ENCODE data around the gene CTNNA2.
"Not testable (repeated sequence)": the region's sequence is repeated elsewhere in the genome, so short reads cannot be mapped to it uniquely, and the experiment has no call there.

Gene CTNNA2

DNA sequence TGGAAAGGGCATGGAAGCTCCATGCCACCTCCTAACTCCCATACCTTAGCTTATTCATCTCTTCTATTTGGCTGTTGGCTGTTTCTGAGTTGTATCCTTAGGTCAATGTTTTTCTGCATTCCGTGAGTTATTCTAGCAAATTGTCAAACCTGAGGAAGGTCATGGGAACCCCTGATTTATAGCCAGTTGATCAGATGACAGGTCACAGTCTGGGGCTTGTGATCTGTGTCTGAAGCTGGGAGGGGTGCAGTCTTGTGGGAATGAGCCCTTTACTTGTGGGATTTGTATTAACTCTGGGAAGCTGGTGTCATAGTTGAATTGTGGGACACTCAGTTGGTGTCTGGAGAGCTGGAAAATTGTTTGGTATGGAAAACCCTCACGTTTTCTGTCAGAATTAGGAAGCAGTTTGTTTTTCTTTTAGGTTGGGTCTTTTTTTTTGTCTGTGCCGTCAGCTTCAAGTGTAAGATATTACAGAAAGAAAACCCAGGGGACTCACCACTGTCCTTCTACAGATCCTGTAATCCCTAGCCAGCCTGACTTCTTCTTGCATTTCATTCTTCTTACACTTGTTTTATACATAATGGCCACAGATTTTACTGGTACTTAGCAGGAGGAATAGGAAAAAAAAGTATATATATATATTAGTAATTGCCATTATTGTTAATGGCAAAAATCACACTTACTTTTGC is 653.8 kb downstream of the CTNNA2 start:
- DNase-seq = no peak

DNA sequence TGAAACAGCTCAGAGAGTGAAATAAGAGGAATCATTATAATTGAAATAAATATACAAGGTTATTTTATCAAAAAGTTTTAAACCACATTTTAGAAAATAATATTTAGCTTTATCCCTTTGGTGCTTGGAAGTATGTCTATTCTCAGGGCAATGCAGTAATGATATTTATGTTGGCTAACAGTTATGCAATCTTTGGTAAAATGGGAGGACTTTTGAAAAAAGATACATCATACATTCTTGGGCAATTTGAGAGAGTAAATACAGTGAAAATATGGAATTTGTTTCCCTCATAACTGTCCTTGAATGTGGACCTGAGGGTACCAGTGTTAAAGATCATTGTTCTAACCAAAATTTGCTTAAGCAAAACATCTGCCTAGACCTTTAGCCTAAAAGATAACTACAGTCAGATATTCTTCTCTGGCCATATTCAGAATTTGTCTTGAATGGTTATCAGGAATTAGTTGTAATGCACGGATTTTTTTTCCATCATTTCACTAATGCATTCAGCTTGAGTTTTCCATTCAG is 654.5 kb downstream of the CTNNA2 start:
- DNase-seq = no peak

GRCh38 chr2:80168037-80168436 is 655.2 kb downstream of the CTNNA2 start:
- DNase-seq = no peak

GRCh38 chr2:80168801-80169200 is 656.0 kb downstream of the CTNNA2 start:
- DNase-seq = no peak

- no peak for DNase-seq
These were observed 657.2 kb downstream of the CTNNA2 start for GRCh38 chr2:80169811-80170594.

- DNase-seq = no peak
These were observed 672.2 kb downstream of the CTNNA2 start for GRCh38 chr2:80185091-80185490.

DNA sequence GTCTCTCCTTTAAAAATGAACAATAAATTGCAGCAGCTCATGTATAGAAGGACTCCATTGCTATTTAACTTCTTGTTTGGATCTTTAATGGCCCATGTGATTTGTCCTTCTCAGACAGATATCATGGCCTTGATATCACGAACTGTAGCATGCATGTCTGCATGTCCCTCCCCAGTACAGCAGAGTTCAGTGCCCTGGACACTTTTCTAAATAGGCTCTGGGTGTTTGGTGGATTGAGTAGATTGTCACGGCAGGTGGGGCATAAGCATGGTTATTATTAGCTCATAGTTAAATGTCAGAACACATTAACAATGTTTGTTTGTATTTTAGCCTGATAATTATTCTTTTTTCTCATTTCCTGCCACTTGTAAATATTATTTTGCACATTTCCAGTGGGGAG is 673.4 kb downstream of the CTNNA2 start:
- DNase-seq = no peak

DNA sequence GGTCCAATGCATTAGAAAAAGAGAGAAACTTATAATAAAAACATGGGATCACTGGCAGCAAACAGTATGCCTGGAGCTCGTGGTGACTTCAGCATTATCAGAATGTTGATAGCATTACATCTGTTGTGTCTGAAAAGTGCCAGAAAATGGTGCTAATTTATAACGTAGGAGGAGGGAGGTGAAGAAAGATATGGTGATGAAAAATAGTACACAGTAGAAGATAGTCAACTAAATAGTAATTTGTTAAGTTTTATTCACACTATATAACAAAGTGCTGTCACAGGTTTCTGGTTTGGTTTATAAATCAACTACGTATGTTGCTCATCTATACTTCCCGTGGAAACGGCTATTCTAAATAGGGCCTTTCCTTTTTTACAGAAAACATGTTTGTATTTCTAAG is 674.3 kb downstream of the CTNNA2 start:
- no peak for DNase-seq

DNA sequence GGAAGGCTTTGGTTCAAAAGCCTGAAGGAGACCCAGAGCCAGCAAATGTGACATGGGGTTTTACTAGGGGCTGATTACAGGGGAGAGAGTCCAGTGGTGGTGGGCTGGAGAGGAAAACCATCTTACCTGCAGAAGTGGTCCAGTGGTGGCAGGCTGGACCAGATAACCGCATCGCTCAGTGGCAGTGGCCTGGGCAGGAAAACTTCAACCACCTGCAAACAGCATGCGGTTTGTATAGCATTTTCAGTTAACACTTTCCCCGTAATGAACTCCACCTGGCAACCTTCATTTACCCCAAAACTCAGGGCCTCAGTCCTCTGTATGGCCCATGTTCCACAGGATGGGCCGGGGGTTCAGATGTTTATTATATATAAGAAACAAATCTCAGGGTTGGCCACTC is 677.3 kb downstream of the CTNNA2 start:
- no peak for DNase-seq

DNA sequence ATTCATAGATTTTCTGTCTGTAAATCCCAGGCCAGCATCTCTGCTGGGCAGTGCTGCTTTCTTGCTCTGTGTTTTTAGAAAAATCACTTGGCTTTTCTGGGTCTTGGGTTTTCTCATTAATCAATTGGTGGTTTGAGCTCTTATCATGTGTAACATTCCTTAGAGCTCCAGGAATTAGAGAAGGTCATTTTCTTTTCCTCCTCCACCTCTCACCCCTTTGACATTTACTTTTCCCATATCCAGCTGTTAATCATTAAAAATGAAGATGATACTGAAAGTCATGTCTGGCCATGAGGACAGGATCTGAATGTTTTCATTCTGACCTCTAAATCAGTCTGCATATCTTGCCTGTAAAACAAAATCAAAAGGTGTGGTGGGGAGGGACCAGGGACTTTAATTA is 680.7 kb downstream of the CTNNA2 start:
- no peak for DNase-seq

- DNase-seq = no peak
These were observed 682.2 kb downstream of the CTNNA2 start for GRCh38 chr2:80195034-80195433.

- DNase-seq = no peak
These were observed 685.2 kb downstream of the CTNNA2 start for GRCh38 chr2:80198042-80198441.

DNA sequence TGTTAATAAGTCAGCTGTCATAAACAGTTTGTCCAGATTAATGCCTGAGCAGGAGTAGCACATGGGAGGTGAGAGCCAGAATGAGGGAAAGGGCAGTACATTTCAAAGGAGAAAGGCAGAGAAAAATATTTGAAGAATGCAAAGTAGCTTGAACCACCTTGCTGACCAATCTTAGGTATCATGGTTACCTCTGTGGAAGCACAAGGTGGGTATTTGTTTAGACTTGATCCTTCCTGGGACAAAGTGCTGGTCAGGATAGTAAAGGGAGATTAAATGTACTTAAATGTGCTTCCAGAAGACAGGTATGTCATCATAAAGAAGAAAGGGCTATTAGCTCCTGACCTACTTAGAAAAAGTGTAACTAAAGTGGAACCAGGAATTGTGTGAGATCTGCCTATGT is 686.7 kb downstream of the CTNNA2 start:
- DNase-seq = no peak

- not testable (repeated sequence) for DNase-seq
These were observed 691.1 kb downstream of the CTNNA2 start for GRCh38 chr2:80203929-80204328.

GRCh38 chr2:80205498-80205897 is 692.6 kb downstream of the CTNNA2 start:
- DNase-seq = no peak

DNA sequence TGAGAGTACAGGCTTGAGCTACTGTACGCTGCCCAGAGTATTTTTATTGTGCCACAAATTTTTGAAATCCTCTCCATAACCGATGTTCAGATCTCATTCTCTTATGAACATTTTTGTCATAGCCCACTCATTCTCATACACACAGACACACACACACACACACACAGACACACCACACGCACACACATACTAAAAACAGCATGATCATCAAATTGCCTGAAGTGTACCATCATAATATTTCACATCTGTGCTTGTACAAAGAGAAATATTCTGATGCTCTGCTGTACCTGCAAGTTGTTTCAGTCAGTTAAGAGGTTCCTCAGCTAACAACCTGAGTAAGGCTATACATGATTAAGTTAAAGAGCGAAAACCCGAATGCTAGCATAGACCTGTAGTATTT is 696.6 kb downstream of the CTNNA2 start:
- no peak for DNase-seq

GRCh38 chr2:80217446-80217845 is 704.6 kb downstream of the CTNNA2 start:
- no peak for DNase-seq

DNA sequence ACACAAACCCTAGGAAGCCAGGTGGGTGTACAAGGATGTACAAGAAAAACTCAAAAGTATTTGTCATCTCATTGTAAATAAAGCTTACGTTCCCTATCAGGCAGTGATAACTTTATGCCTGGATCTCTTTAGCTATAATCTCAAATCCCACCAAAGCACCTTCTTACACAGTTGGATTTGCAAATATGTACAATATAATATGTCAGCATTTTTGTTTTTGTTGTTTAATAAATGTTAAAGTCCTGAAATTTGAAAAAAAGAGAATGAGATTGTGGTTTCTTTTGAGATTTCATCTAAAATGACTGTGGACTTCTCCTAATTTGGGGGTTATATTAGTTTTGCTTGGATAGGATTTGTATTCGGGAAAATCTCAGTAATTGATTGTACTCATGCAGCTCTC is 709.8 kb downstream of the CTNNA2 start:
- DNase-seq = no peak

DNA sequence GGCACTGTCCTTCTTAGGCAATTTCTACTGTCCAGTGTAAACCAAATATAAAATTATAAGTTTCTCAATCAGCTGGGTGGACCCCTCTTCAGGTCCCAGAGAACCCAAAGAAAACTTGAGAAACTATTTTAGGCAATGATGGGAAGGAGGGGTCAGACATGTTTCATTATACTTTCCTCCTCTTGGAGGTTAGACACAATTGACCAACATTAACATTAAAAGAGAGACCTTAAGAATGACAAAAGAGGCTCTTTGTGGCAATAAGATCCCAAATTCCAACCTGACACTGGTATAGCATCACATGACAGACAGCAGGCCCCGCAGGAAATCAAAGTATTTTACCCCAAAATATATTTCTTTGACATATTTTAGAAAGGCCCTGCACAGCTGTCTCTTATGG is 718.6 kb downstream of the CTNNA2 start:
- DNase-seq = no peak

DNA sequence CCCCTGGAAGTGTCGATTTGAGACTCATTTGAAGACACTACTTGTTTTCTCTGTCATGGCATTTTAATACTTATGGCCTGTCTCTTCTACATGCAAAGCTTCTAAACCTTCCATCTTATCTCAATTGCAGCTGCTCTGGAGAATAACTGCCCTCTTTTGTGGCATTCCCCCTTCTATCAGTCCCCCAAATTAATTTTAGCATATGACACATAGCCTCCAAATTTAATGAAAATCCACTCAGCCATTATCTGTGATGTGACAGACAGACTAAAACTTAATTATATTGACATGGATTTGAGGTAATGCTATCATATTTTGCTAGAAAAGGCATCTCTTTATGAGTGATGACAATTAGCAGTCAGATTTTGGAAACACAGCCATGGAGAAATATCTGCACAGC is 720.5 kb downstream of the CTNNA2 start:
- DNase-seq = no peak

DNA sequence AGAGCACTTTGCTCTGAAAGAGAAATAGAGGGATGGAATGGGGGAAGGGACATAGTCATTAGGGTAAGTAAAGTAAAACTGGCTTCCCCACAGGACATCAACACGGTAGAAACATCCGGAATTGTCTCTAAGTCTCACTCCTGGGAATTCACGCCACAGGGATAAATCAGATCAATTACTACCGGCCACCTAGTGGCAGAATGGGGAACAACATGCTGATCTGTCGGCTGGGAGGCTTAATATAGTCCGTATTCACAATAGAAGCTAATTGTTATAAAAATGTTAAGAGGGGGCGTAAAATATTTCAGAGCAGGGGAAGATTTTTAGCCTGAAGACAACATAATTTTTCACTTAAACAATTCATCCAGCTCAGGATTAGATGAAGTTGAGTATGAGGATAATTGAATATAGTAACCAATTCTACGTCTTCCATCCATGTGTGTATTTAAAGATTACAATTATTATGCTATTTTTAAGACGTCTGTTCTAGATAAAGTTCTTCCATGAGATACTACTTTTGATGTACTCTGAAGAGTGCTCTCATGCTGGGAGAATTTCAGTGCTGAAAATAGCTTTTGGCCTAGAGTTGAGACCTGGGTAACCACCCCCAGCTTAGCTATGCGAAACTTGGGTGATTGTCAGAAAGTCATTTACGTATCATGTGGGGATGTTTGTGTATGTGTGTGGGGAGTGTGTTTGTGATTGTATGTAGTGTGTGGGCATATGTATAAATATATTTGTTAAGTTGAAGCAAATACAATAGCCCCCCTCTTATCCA is 726.0 kb downstream of the CTNNA2 start:
- DNase-seq = peak; percentile 68

DNA sequence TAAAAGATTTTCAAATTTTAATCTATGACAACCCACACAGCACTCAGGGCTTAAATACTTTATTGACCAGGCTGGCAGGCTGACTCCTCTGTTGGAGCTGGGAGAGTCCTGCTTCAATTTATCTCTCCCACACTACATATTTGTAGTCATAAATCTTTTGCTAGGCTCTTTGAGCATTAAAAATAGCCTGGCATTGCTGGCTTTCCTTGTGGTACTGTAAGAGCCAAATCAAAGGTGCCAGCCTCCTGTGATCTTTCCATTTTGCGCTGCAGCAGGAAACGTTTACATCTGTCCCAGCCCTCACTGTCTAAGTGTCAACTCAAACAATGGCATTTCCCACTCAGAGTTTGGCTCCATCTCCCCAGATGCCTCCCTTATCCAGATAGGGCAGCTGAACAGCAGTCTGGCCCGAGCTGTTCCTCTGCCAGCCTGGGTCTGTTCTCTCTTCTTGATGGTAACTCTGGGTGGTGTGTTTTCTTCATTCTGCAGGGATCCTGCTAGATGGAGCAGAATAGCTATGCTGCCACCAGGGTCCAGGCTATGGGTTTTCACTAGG is 729.6 kb downstream of the CTNNA2 start:
- no peak for DNase-seq

DNA sequence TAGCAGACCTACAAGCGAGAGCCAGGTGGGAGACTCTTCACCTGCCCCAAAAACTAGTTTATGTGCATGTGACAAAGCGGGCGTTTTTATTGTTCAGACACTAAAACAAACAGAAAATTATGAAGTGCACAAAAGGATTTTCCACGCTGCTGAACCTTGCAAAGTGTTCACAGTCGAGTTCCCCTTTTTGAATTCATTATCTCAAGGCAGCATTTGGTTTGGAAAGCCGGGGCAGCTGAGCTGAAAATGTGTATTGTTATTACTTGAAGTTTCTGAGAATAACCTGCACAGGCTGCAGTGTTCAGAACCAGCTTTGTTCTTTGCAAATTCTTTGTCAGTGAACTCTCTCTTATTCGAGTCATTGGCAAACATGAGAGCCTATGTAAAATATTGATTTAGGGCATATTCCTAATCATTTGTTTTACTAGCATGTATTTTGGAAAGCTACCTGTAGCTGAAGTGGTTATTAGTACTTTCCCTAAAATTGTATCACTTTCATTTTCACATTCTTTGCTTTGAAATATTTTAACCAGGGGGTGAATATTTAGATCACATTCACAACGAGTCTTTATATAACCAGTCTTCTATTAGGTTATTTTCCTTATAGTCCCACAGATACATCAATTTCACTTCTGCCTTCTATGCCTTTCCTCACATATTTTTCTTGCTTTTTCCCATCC is 732.2 kb downstream of the CTNNA2 start:
- DNase-seq = no peak

Data from NCI-H82 (cell line).